ENCODE data around the gene R3HCC1L.
A peak's percentile ranks its signal among the peaks of the same experiment; 100 is the strongest.

R3HCC1L gene

GRCh38 chr10:98259606-98260315 is 125.3 kb downstream of the R3HCC1L start:
- FAIRE-seq: no peak
- no peak for TF ChIP-seq SPI1 (IDR thresholded peaks at IDR 0.05; ENCODE audit: low read depth, low read length)
- no peak for DNase-seq (ENCODE audit: insufficient read length, low spot score)

- no peak for DNase-seq (ENCODE audit: insufficient read length, low spot score)
- FAIRE-seq: no peak
- no peak for TF ChIP-seq SPI1 (IDR thresholded peaks at IDR 0.05; ENCODE audit: low read depth, low read length)
- TF ChIP-seq PAX5 (IDR thresholded peaks at IDR 0.05; ENCODE audit: insufficient read depth, low read length, severe bottlenecking): no peak
- TF ChIP-seq POLR2AphosphoS5 (IDR thresholded peaks at IDR 0.05; ENCODE audit: low read depth, low read length): no peak
- TF ChIP-seq POLR2A (IDR thresholded peaks at IDR 0.05; ENCODE audit: low read depth, low read length): no peak
- TF ChIP-seq POU2F2 (IDR thresholded peaks at IDR 0.05; ENCODE audit: low read depth, low read length): no peak
- TF ChIP-seq TAF1 (IDR thresholded peaks at IDR 0.05; ENCODE audit: low read depth, low read length): no peak
Measured at GRCh38 chr10:98260350-98260749, 125.9 kb downstream of the R3HCC1L start.

- TF ChIP-seq POLR2AphosphoS5 (IDR thresholded peaks at IDR 0.05; ENCODE audit: low read depth, low read length) (no peak), POLR2A (IDR thresholded peaks at IDR 0.05; ENCODE audit: low read depth, low read length) (no peak), PAX5 (IDR thresholded peaks at IDR 0.05; ENCODE audit: insufficient read depth, low read length, severe bottlenecking) (no peak), POU2F2 (IDR thresholded peaks at IDR 0.05; ENCODE audit: low read depth, low read length) (no peak), SPI1 (IDR thresholded peaks at IDR 0.05; ENCODE audit: low read depth, low read length) (no peak), TAF1 (IDR thresholded peaks at IDR 0.05; ENCODE audit: low read depth, low read length) (no peak)
- FAIRE-seq: no peak
- DNase-seq (ENCODE audit: insufficient read length, low spot score): no peak
Measured at GRCh38 chr10:98260752-98261151, 126.3 kb downstream of the R3HCC1L start.

- DNase-seq (ENCODE audit: insufficient read length, low spot score): no peak
- no peak for TF ChIP-seq PAX5 (IDR thresholded peaks at IDR 0.05; ENCODE audit: insufficient read depth, low read length, severe bottlenecking)
- FAIRE-seq: no peak
Measured at GRCh38 chr10:98261436-98262277, 127.2 kb downstream of the R3HCC1L start.

- TF ChIP-seq TAF1 (IDR thresholded peaks at IDR 0.05; ENCODE audit: low read depth, low read length) (no peak), POLR2A (IDR thresholded peaks at IDR 0.05; ENCODE audit: low read depth, low read length) (no peak), PAX5 (IDR thresholded peaks at IDR 0.05; ENCODE audit: insufficient read depth, low read length, severe bottlenecking) (no peak), POLR2AphosphoS5 (IDR thresholded peaks at IDR 0.05; ENCODE audit: low read depth, low read length) (no peak)
- no peak for DNase-seq (ENCODE audit: insufficient read length, low spot score)
- FAIRE-seq: peak; percentile 35
Measured at GRCh38 chr10:98262571-98262970, 128.1 kb downstream of the R3HCC1L start.

GRCh38 chr10:98263088-98263487 is 128.6 kb downstream of the R3HCC1L start:
- FAIRE-seq (no peak), DNase-seq (ENCODE audit: insufficient read length, low spot score) (no peak)
- TF ChIP-seq PAX5 (IDR thresholded peaks at IDR 0.05; ENCODE audit: insufficient read depth, low read length, severe bottlenecking): no peak
- TF ChIP-seq SPI1 (IDR thresholded peaks at IDR 0.05; ENCODE audit: low read depth, low read length): no peak
- TF ChIP-seq POU2F2 (IDR thresholded peaks at IDR 0.05; ENCODE audit: low read depth, low read length): no peak

- no peak for TF ChIP-seq POLR2AphosphoS5 (IDR thresholded peaks at IDR 0.05; ENCODE audit: low read depth, low read length)
- TF ChIP-seq TAF1 (IDR thresholded peaks at IDR 0.05; ENCODE audit: low read depth, low read length): no peak
- TF ChIP-seq SPI1 (IDR thresholded peaks at IDR 0.05; ENCODE audit: low read depth, low read length): no peak
- TF ChIP-seq POLR2A (IDR thresholded peaks at IDR 0.05; ENCODE audit: low read depth, low read length): no peak
- no peak for TF ChIP-seq PAX5 (IDR thresholded peaks at IDR 0.05; ENCODE audit: insufficient read depth, low read length, severe bottlenecking)
- no peak for FAIRE-seq
- DNase-seq (ENCODE audit: insufficient read length, low spot score): no peak
Measured at GRCh38 chr10:98264378-98265065, 130.1 kb downstream of the R3HCC1L start.

- TF ChIP-seq PAX5 (IDR thresholded peaks at IDR 0.05; ENCODE audit: insufficient read depth, low read length, severe bottlenecking) (no peak), TAF1 (IDR thresholded peaks at IDR 0.05; ENCODE audit: low read depth, low read length) (no peak), POLR2AphosphoS5 (IDR thresholded peaks at IDR 0.05; ENCODE audit: low read depth, low read length) (no peak), POLR2A (IDR thresholded peaks at IDR 0.05; ENCODE audit: low read depth, low read length) (no peak), SPI1 (IDR thresholded peaks at IDR 0.05; ENCODE audit: low read depth, low read length) (no peak), POU2F2 (IDR thresholded peaks at IDR 0.05; ENCODE audit: low read depth, low read length) (no peak)
- FAIRE-seq: no peak
- DNase-seq (ENCODE audit: insufficient read length, low spot score): no peak
Measured at GRCh38 chr10:98265403-98266378, 131.2 kb downstream of the R3HCC1L start.

GRCh38 chr10:98266647-98267046 is 132.2 kb downstream of the R3HCC1L start:
- DNase-seq (ENCODE audit: insufficient read length, low spot score) (no peak), FAIRE-seq (no peak)
- TF ChIP-seq SPI1 (IDR thresholded peaks at IDR 0.05; ENCODE audit: low read depth, low read length): no peak
- TF ChIP-seq POU2F2 (IDR thresholded peaks at IDR 0.05; ENCODE audit: low read depth, low read length): no peak
- no peak for TF ChIP-seq TAF1 (IDR thresholded peaks at IDR 0.05; ENCODE audit: low read depth, low read length)
- no peak for TF ChIP-seq PAX5 (IDR thresholded peaks at IDR 0.05; ENCODE audit: insufficient read depth, low read length, severe bottlenecking)
- no peak for TF ChIP-seq POLR2AphosphoS5 (IDR thresholded peaks at IDR 0.05; ENCODE audit: low read depth, low read length)

All from GM12891 (cell line).